ENCODE results near the gene PDE3A. TPM values are rescaled to one million over a fixed set of nuclear protein-coding genes. Genes with fewer than 3 reads are reported as not detected.
A peak's percentile ranks its signal among the peaks of the same experiment; 100 is the strongest.
"Not testable (repeated sequence)": the region's sequence is repeated elsewhere in the genome, so short reads cannot be mapped to it uniquely, and the experiment has no call there.

Gene PDE3A
- total RNA-seq, 1 donor from 2014 or later: under 0.01 TPM

DNA sequence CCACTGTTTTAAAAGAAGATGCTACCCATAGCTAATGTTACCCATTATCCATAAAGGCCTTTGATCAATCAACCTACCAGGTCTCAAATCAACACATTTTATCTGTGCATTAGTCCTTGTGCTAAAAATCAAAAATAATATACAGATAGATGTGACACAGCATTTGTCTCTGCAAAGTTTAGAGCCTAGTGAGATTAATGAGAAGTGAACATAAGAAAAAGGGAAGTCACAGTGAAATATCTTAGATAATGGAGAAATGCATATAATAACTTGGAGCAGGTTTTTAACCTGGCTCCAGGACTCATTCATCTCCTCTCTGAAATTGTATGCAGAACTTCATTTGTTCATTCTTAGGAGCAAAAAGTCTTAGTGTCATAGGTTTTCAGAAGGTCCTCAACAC is 7.2 kb downstream of the PDE3A start:
- no peaks in the 10 kb centered on the region for H3K36me3 ChIP-seq (ENCODE audit: control insufficient read depth, insufficient read depth, low read length)
- no peak for DNase-seq (ENCODE audit: low read depth)
- TF ChIP-seq, protein P1, sequence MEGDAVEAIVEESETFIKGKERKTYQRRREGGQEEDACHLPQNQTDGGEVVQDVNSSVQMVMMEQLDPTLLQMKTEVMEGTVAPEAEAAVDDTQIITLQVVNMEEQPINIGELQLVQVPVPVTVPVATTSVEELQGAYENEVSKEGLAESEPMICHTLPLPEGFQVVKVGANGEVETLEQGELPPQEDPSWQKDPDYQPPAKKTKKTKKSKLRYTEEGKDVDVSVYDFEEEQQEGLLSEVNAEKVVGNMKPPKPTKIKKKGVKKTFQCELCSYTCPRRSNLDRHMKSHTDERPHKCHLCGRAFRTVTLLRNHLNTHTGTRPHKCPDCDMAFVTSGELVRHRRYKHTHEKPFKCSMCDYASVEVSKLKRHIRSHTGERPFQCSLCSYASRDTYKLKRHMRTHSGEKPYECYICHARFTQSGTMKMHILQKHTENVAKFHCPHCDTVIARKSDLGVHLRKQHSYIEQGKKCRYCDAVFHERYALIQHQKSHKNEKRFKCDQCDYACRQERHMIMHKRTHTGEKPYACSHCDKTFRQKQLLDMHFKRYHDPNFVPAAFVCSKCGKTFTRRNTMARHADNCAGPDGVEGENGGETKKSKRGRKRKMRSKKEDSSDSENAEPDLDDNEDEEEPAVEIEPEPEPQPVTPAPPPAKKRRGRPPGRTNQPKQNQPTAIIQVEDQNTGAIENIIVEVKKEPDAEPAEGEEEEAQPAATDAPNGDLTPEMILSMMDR (IDR thresholded peaks at IDR 0.05; ENCODE audit: insufficient read depth, low read length, severe bottlenecking): no peak
- peaks cover 6% of the 10 kb centered on the region for H3K27me3 ChIP-seq (ENCODE audit: control insufficient read depth, insufficient read depth, low read length)
- no peak overlapping the region for H3K4me3 ChIP-seq (ENCODE audit: low read depth, low read length)
- FAIRE-seq: no peak

DNA sequence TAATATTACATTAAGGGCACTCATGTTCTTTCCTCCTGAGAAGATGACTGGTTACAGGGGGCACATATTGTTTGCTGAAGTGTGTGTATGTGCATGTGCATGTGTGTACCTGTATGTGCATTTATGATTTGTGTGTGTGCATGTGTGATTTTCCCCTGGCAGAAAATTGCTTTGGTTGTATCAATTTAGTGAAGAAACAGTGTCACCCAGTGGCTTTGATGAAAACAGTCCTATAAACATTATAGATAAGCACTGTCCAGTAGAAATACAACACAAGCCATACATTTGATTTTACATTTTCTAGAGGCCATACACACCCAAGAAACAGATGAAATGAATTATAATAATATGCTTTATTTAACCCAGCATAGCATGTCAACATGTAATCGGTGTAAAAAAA is 8.6 kb downstream of the PDE3A start:
- no peaks in the 10 kb centered on the region for H3K36me3 ChIP-seq (ENCODE audit: control insufficient read depth, insufficient read depth, low read length)
- FAIRE-seq: no peak

DNA sequence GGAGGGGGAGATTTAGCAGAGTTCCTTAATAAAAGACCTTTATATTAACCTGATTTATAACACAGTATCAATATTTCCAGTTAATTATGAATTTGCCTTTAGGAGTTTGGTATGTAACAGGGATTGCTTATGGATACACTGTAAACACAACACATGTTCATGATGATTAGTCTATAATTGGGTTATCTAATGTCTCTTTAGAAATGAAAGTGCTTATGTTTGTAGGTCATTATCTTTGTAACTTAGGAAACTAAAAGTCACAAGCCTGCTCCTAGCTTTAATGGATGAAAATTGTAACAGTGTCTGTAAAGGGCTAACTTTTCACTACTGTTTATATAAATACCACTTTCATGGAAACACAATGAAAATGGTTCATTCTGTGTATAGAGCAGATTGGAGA is 9.4 kb downstream of the PDE3A start:
- DNase-seq (ENCODE audit: low read depth): no peak
- H3K36me3 ChIP-seq (ENCODE audit: control insufficient read depth, insufficient read depth, low read length): no peaks in the 10 kb centered on the region
- H3K4me3 ChIP-seq (ENCODE audit: low read depth, low read length): no peak overlapping the region
- FAIRE-seq: no peak
- H3K27me3 ChIP-seq (ENCODE audit: control insufficient read depth, insufficient read depth, low read length): peaks cover 1% of the 10 kb centered on the region
- TF ChIP-seq, protein P1 (IDR thresholded peaks at IDR 0.05; ENCODE audit: insufficient read depth, low read length, severe bottlenecking): no peak

More for the DNA sequence above, 8.6 kb downstream of the PDE3A start:
- TF ChIP-seq, protein P1 (IDR thresholded peaks at IDR 0.05; ENCODE audit: insufficient read depth, low read length, severe bottlenecking): peak; percentile 31
- H3K4me3 ChIP-seq (ENCODE audit: low read depth, low read length): no peak overlapping the region
- H3K27me3 ChIP-seq (ENCODE audit: control insufficient read depth, insufficient read depth, low read length): peaks cover 3% of the 10 kb centered on the region
- peak; percentile 37 for DNase-seq (ENCODE audit: low read depth)

DNA sequence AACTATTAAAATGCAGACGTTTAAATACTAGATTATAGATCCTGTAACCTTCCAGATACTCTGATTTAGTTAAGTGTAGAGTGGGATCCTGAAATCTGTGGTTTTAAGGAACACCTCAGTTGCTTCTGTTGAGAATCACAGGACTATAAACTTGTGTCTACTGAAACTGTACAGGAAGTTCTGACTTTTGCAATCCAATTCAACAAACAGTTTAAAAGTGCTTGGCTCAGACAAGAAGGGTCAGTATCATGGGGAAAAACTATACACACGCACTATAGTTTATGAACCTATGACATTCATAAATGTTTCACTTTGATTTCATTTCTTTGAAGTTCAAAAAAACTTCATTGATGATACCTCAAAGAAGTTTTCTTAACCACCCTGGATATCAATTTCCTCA is 13.8 kb downstream of the PDE3A start:
- no peak for DNase-seq (ENCODE audit: low read depth)
- no peak overlapping the region for H3K4me3 ChIP-seq (ENCODE audit: low read depth, low read length)
- no peak for FAIRE-seq
- TF ChIP-seq, protein P1 (IDR thresholded peaks at IDR 0.05; ENCODE audit: insufficient read depth, low read length, severe bottlenecking): no peak
- H3K27me3 ChIP-seq (ENCODE audit: control insufficient read depth, insufficient read depth, low read length): no peaks in the 10 kb centered on the region
- no peaks in the 10 kb centered on the region for H3K36me3 ChIP-seq (ENCODE audit: control insufficient read depth, insufficient read depth, low read length)

DNA sequence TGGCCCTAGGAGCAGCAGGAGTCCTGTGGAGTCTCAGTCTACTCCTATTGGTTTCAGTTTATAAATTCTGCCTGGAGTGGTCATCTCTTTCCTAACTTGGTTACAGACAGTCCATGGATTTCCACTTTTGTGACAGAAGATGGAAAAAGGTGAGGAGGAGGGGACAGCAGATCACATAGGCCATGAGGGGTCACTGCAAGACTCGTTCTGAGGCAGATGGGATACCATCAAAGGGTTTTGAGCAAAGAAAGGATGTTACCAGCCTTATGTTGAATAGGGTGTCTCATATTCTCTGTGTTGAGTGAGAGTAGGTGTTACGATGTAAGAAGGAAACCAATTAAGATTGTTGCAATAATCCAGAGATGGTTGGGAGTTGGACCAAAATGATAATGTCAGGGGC is 15.3 kb downstream of the PDE3A start:
- H3K36me3 ChIP-seq (ENCODE audit: control insufficient read depth, insufficient read depth, low read length): no peaks in the 10 kb centered on the region
- no peak overlapping the region for H3K4me3 ChIP-seq (ENCODE audit: low read depth, low read length)
- TF ChIP-seq, protein P1 (IDR thresholded peaks at IDR 0.05; ENCODE audit: insufficient read depth, low read length, severe bottlenecking): no peak
- DNase-seq (ENCODE audit: low read depth): no peak
- no peak for FAIRE-seq
- no peaks in the 10 kb centered on the region for H3K27me3 ChIP-seq (ENCODE audit: control insufficient read depth, insufficient read depth, low read length)

DNA sequence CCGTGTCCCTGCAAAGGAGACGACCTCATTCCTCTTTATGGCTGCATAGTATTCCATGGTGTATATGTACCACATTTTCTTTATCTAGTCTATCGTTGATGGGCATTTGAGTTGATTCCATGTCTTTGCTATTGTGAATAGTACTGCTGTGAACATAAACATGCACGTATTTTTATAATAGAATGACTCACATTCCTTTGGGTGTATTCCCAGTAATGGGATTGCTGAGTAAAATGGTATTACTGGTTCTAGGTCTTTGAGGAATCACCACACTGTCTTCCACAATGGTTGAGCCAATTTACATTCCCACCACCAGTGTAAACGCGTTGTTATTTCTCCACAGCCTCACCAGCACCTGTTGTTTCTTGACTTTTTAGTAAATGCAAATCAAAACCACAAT is 16.5 kb downstream of the PDE3A start:
- FAIRE-seq; H3K36me3 ChIP-seq (ENCODE audit: control insufficient read depth, insufficient read depth, low read length); H3K4me3 ChIP-seq (ENCODE audit: low read depth, low read length); H3K27me3 ChIP-seq (ENCODE audit: control insufficient read depth, insufficient read depth, low read length); DNase-seq (ENCODE audit: low read depth): not testable (repeated sequence)

Data from bronchial epithelial cell (primary cell).